HFFc6 (cell line): ENCODE data around the gene PPP1R14B. TPM values are rescaled to one million over a fixed set of nuclear protein-coding genes. Genes with fewer than 3 reads are reported as not detected.

Experiments used
- DNase-seq: peaks from one replicate; pipeline ENCODE4 v3.0.0-alpha.2; 2018
- H3K27ac Mint-ChIP-seq: 2 replicates; pipeline ENCODE4 v1.8.0; 2020; ENCODE audit warnings: mild to moderate bottlenecking, mixed read lengths
- H3K27me3 Mint-ChIP-seq: 2 replicates; pipeline ENCODE4 v1.8.0; 2021; ENCODE audit warnings: mild to moderate bottlenecking, moderate library complexity, mixed read lengths; ENCODE audit not compliant: insufficient read depth
- H3K36me3 Mint-ChIP-seq: 2 replicates; pipeline ENCODE4 v1.8.0; 2021; ENCODE audit warnings: low read depth, mixed read lengths
- H3K4me1 Mint-ChIP-seq: 2 replicates; pipeline ENCODE4 v1.8.0; 2020; ENCODE audit warnings: low read depth, mixed read lengths
- H3K4me3 Mint-ChIP-seq: 2 replicates; pipeline ENCODE4 v1.8.0; 2020; ENCODE audit warnings: mild to moderate bottlenecking, moderate library complexity, mixed read lengths
- H3K9me3 Mint-ChIP-seq: 2 replicates; pipeline ENCODE4 v1.8.0; 2020; ENCODE audit warnings: mild to moderate bottlenecking, mixed read lengths
- CTCF ChIP-seq: fragments of 200-600 bp; sonication (generic); IDR thresholded peaks from 2 replicates; pipeline ENCODE4 v1.5.0; 2021; ENCODE audit warnings: antibody characterized with exemption, mild to moderate bottlenecking
- total RNA-seq, 6 experiments: library from RNA; stranded (reverse); fragmentation: NEBNext Ultra II Directional; extraction: Animal tissue kit (Norgen Biotek cat#: 25700); gene quantifications; 2 replicates in 1 of 6; 3 replicates in 5 of 6; pipeline ENCODE4 v1.2.3, GENCODE V29; 2021

Gene PPP1R14B
- total RNA-seq, 6 experiments from 2014 or later: 386 to 478 (median 429) TPM

GRCh38 chr11:64208796-64209562 lies 37.8 kb downstream of the PPP1R14B start:
- H3K27ac Mint-ChIP-seq: peak overlapping the region; percentile 38; the same call in 1 of the 2 replicates
- no peak for DNase-seq
- peaks cover 2% of the 10 kb centered on the region for H3K27me3 Mint-ChIP-seq
- H3K36me3 Mint-ChIP-seq: peaks cover 9% of the 10 kb centered on the region
- peaks cover 20% of the 10 kb centered on the region for H3K4me1 Mint-ChIP-seq
- no peak overlapping the region for H3K4me3 Mint-ChIP-seq
- H3K9me3 Mint-ChIP-seq: no peaks in the 10 kb centered on the region
- TF ChIP-seq CTCF: no peak

GRCh38 chr11:64208086-64208795 lies 38.5 kb downstream of the PPP1R14B start:
- peaks cover 22% of the 10 kb centered on the region for H3K4me1 Mint-ChIP-seq
- TF ChIP-seq CTCF: no peak
- no peaks in the 10 kb centered on the region for H3K9me3 Mint-ChIP-seq
- peak overlapping the region; percentile 87 for H3K27ac Mint-ChIP-seq
- DNase-seq: no peak
- H3K4me3 Mint-ChIP-seq: no peak overlapping the region; the same call in 1 of the 2 replicates
- peaks cover 16% of the 10 kb centered on the region for H3K36me3 Mint-ChIP-seq
- H3K27me3 Mint-ChIP-seq: peaks cover 2% of the 10 kb centered on the region

GRCh38 chr11:64207256-64208085 lies 39.3 kb downstream of the PPP1R14B start:
- Mint-ChIP-seq H3K27me3 (peaks cover 2% of the 10 kb centered on the region), H3K9me3 (no peaks in the 10 kb centered on the region), H3K27ac (peak overlapping the region; percentile 87), H3K36me3 (peaks cover 16% of the 10 kb centered on the region), H3K4me3 (peak overlapping the region; percentile 34), H3K4me1 (peaks cover 22% of the 10 kb centered on the region)
- TF ChIP-seq CTCF: no peak
- peak; percentile 73 for DNase-seq

GRCh38 chr11:64206457-64207255 lies 40.1 kb downstream of the PPP1R14B start, which contains the start of gene FERMT3:
TSS of gene FERMT3 (plus strand) at chr11:64206721. CDS start at chr11:64207365, 644 bp downstream.
- peaks cover 20% of the 10 kb centered on the region for H3K36me3 Mint-ChIP-seq
- no peaks in the 10 kb centered on the region for H3K9me3 Mint-ChIP-seq
- H3K27me3 Mint-ChIP-seq: peaks cover 2% of the 10 kb centered on the region; the same call in 1 of the 2 replicates
- no peak for TF ChIP-seq CTCF
- no peak for DNase-seq
- H3K27ac Mint-ChIP-seq: peak within 1 kb of the TSS; percentile 87
- H3K4me3 Mint-ChIP-seq: peak within 1 kb of the TSS; percentile 34; the same call in 1 of the 2 replicates
- H3K4me1 Mint-ChIP-seq: peaks cover 27% of the 10 kb centered on the region
